GM12892 (cell line): ENCODE data around the gene ITIH5.

ENCODE experiments used
- DNase-seq: peaks from one replicate; pipeline ENCODE4 v3.0.0; 2011; ENCODE audit not compliant: insufficient read length
- FAIRE-seq: peaks from 2 replicates; lab custom pipeline; 2011; peaks lifted over from hg19 to GRCh38; lab: Jason Lieb, UNC
- POLR2A ChIP-seq: IDR thresholded peaks from 2 replicates; pipeline ENCODE4 v1.6.1; 2011; ENCODE audit warnings: low read depth, low read length, control low read depth
- POLR2AphosphoS5 ChIP-seq: IDR thresholded peaks from 2 replicates; pipeline ENCODE4 v1.6.1; 2011; ENCODE audit warnings: low read depth, low read length, control low read depth
- TAF1 ChIP-seq: IDR thresholded peaks from 2 replicates; pipeline ENCODE4 v1.6.1; 2011; ENCODE audit warnings: low read depth, mild to moderate bottlenecking, control low read depth, low read length, borderline replicate concordance

ITIH5 gene

DNA sequence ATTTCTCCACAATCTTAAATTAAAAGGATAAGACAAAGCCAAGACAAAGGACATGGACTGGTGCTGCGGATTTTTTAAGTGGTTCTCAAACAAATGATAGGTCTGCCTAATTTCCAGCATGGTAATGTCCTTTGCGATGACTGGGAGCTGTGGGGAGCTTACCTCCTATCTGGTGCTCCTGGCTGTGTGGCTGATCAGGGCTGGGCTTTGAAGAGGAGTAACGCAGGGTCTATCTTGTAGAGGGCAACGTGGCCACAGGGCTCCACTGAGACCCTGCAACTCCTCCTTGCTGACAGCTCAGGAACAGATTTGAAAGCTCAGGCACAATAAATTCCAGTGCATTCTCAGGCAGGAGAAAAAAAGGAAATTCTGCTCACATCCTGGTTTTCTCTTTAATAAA lies 152.8 kb downstream of the ITIH5 start:
- TF ChIP-seq POLR2AphosphoS5 (no peak), TAF1 (no peak), POLR2A (no peak)
- DNase-seq (no peak), FAIRE-seq (no peak)

DNA sequence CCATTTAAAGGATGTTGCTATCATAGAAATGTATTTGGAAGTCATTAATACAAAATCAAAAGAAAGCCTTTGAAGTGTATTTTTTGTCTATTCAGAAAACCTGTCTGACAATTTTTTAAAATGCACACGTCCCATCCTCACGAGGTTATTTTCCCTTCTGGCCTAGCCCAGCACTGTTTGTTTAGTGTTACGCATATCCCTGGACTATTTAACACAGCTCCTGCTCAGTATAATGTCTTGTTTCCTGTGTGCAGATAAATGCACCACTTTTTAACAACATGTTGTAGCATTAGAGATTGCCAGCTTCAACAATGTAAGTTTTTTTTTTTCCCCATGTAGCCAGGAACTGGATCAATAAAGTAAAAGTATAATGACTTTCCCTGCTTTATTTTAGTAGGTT lies 153.3 kb downstream of the ITIH5 start:
- DNase-seq: no peak
- TF ChIP-seq POLR2A (no peak), POLR2AphosphoS5 (no peak), TAF1 (no peak)
- no peak for FAIRE-seq

DNA sequence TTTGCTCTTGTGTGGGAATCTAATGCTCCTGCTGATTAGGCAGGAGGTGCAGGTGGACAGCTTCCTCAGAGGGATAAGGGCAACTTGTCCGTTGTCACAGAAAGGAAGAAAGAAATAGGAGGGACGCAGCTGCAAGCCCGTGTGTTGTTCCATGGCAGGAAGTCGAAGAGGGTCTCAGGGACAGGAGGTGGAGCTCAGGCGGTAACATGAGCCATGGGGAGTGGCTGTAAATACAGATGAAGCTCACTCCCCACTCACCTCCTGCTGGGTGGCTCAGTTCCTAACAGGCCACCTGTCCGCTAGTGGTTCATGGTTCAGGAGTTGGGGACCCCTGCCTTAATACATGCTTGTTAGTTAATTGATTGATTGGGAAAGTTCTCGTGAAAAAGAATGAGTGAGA lies 154.3 kb downstream of the ITIH5 start:
- DNase-seq (no peak), FAIRE-seq (peak; percentile 65)
- TF ChIP-seq POLR2A: no peak

DNA sequence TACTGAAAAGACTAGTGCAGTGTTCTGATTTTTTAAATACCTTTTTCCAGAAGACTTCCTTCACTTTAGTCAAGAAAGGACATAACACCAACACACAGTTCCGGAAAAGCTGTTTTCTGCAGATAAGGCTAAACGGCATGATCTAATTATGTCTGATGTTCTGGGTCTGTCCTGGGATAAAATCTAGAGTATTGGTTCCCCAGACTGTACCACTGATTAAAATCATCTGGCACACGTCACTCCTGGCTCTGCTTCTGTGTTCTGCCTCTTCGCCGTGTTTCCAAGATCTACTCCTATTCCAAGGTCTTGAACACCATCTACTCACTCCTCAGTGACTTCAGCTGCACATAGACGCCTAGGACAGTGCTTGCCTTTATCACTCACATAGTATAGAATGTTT lies 155.2 kb downstream of the ITIH5 start:
- FAIRE-seq: no peak
- no peak for DNase-seq
- no peak for TF ChIP-seq POLR2A
